Subcutaneous abdominal adipose tissue (tissue), 5 donors: ENCODE data around the gene ATR.
A peak's percentile ranks its signal among the peaks of the same experiment; 100 is the strongest.

Source experiments
- H3K27ac ChIP-seq: one replicate; pipeline ENCODE4 v1.7.0; 2013; ENCODE audit warnings: low read depth, mild to moderate bottlenecking, inconsistent platforms, low read length, moderate library complexity
- H3K27me3 ChIP-seq, 5 donors: one replicate each; pipeline ENCODE4 v1.7.0; 2013; ENCODE audit warnings: low read length in 5 of 5, inconsistent platforms in 1 of 5; ENCODE audit not compliant: control insufficient read depth in 5 of 5, insufficient read depth in 4 of 5
- H3K36me3 ChIP-seq, 5 donors: one replicate each; pipeline ENCODE4 v1.7.0; 2013; ENCODE audit warnings: low read length in 5 of 5; ENCODE audit not compliant: control insufficient read depth in 5 of 5, insufficient read depth in 5 of 5
- H3K4me1 ChIP-seq, 5 donors: one replicate each; pipeline ENCODE4 v1.7.0; 2013; ENCODE audit warnings: low read length in 5 of 5, mild to moderate bottlenecking in 3 of 5, moderate library complexity in 1 of 5; ENCODE audit not compliant: control insufficient read depth in 5 of 5, insufficient read depth in 5 of 5
- H3K4me3 ChIP-seq, 5 donors: one replicate each; pipeline ENCODE4 v1.7.0; 2013; ENCODE audit warnings: low read length in 5 of 5, low read depth in 1 of 5
- H3K9ac ChIP-seq, 5 donors: one replicate each; pipeline ENCODE4 v1.7.0; 2013; ENCODE audit warnings: low read length in 5 of 5, mild to moderate bottlenecking in 4 of 5, moderate library complexity in 3 of 5
- H3K9me3 ChIP-seq, 5 donors: one replicate each; pipeline ENCODE4 v1.7.0; 2013; ENCODE audit warnings: low read length in 5 of 5; ENCODE audit not compliant: control insufficient read depth in 5 of 5
- donor health status: healthy.
- donor health status: healthy.
- donor health status: healthy.
- donor health status: healthy.
- donor health status: healthy.

ATR gene

GRCh38 chr3:142500211-142500610, 78.3 kb downstream of the ATR start:
- peaks cover 0 to 3% (median 0%) of the 10 kb centered on the region in 5 donors for H3K4me1 ChIP-seq
- H3K27ac ChIP-seq: no peak overlapping the region

GRCh38 chr3:142498397-142499180, 79.9 kb downstream of the ATR start:
- no peaks in the 10 kb centered on the region for H3K27me3 ChIP-seq
- peaks cover 24 to 54% (median 40%) of the 10 kb centered on the region in 5 donors for H3K36me3 ChIP-seq
- no peak overlapping the region for H3K9ac ChIP-seq
- peaks cover 0 to 3% (median 0%) of the 10 kb centered on the region in 5 donors for H3K4me1 ChIP-seq
- H3K9me3 ChIP-seq: no peaks in the 10 kb centered on the region
- no peak overlapping the region for H3K27ac ChIP-seq
- H3K4me3 ChIP-seq: no peak overlapping the region

More at GRCh38 chr3:142500211-142500610, 78.3 kb downstream of the ATR start:
- Histone ChIP-seq H3K4me3 (no peak overlapping the region), H3K9me3 (no peaks in the 10 kb centered on the region), H3K9ac (no peak overlapping the region), H3K27me3 (no peaks in the 10 kb centered on the region), H3K36me3 (peaks cover 21 to 47% (median 37%) of the 10 kb centered on the region in 5 donors)

- Histone ChIP-seq H3K27ac (no peak overlapping the region), H3K9ac (no peak overlapping the region), H3K4me1 (peaks cover 0 to 3% (median 0%) of the 10 kb centered on the region in 5 donors), H3K4me3 (no peak overlapping the region), H3K27me3 (no peaks in the 10 kb centered on the region), H3K36me3 (peaks cover 26 to 56% (median 40%) of the 10 kb centered on the region in 5 donors), H3K9me3 (no peaks in the 10 kb centered on the region)
Observed at GRCh38 chr3:142497729-142498128, 80.8 kb downstream of the ATR start.

DNA sequence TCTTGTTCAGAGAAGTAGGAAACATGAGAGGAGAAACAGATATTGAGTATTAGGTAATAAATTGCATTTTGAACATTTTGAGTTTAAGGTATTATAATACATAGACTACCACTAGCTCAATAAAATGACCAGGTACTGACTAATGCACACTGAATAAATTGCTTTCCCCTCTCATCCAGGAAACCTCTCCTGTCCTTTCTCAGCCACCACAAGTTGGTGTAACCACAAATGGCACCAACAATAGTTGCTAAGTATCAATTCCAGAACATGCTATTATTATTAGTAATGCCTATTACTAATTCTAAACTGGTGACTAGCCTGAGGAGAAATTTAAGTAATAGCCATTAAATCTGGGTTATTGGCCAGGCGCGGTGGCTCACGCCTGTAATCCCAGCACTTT, 83.4 kb downstream of the ATR start:
- Histone ChIP-seq H3K9me3 (no peaks in the 10 kb centered on the region), H3K27me3 (no peaks in the 10 kb centered on the region), H3K36me3 (peaks cover 41 to 74% (median 61%) of the 10 kb centered on the region in 5 donors), H3K9ac (no peak overlapping the region), H3K4me3 (no peak overlapping the region), H3K27ac (no peak overlapping the region), H3K4me1 (no peaks in the 10 kb centered on the region)

GRCh38 chr3:142492184-142492583, 86.3 kb downstream of the ATR start:
- no peaks in the 10 kb centered on the region for H3K4me1 ChIP-seq
- no peak overlapping the region for H3K4me3 ChIP-seq
- H3K27me3 ChIP-seq: no peaks in the 10 kb centered on the region
- no peaks in the 10 kb centered on the region for H3K9me3 ChIP-seq
- H3K36me3 ChIP-seq: peaks cover 54 to 85% (median 70%) of the 10 kb centered on the region in 5 donors
- no peak overlapping the region for H3K27ac ChIP-seq
- H3K9ac ChIP-seq: no peak overlapping the region

DNA sequence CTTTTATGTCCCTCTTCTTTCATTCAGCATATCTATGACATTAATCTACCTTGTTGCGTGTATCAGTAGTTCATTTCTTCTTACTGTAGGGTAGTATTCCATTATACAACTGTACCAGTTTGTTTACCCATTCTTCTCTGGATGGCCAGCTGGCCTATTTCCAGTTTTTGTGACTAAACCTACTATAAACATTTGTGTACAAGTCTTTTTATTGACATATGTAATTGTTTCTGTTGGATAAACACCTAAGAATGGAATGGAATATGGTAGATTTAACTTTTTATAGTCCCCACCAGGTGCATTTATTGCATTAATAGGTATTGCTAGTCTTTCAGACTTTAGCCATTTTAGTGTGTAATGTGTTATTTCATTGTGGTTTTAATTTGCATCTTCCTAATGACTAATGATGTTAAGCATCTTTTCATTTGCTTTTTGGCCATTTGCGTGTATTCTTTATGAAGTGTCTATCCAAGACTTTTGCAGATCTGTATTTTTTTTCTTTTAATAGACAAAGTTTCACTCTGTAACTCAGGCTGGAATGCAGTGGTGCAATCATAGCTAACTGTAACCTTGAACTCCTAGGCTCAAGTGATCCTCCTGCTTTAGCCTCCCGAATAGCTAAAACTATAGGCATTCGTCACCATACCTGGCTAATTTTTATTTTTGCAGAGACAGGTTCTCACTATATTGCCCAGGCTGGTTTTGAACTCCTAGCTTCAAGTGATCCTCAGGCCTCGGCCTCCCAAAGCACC, 88.8 kb downstream of the ATR start:
- Histone ChIP-seq H3K9me3 (no peaks in the 10 kb centered on the region), H3K4me3 (no peak overlapping the region), H3K27ac (no peak overlapping the region), H3K9ac (no peak overlapping the region), H3K36me3 (peaks cover 53 to 82% (median 69%) of the 10 kb centered on the region in 5 donors), H3K4me1 (no peaks in the 10 kb centered on the region), H3K27me3 (no peaks in the 10 kb centered on the region)

DNA sequence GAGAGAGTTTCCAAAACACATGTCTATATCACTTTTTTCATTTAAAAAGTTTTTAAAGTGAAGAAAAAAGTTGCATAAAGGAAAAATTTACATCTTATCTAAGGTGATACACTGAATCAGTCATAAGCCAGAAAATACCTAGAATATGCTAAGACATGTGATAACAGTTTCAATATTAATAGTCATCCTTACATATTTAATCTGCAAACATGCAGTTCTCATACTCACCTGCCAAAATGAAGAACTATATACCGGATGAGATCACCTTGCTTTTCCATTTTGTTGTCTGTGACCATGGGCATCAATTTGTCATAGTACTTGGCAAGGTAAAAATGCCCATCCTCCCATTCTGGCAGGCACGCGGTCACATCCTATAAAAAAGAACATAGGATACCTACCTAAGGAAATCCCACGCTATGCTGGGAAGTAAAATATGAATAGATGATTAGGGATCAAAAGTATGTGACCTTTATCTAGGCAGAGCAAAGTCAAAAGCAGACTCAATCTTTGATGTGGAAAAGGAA, 93.6 kb downstream of the ATR start:
- H3K36me3 ChIP-seq: peaks cover 44 to 82% (median 53%) of the 10 kb centered on the region in 5 donors
- H3K4me3 ChIP-seq: no peak overlapping the region
- no peaks in the 10 kb centered on the region for H3K4me1 ChIP-seq
- H3K27ac ChIP-seq: no peak overlapping the region
- H3K27me3 ChIP-seq: no peaks in the 10 kb centered on the region
- H3K9ac ChIP-seq: no peak overlapping the region
- peaks cover 2 to 13% (median 5%) of the 10 kb centered on the region in 5 donors for H3K9me3 ChIP-seq

GRCh38 chr3:142481196-142481595, 97.3 kb downstream of the ATR start:
- Histone ChIP-seq H3K27me3 (no peaks in the 10 kb centered on the region), H3K4me1 (no peaks in the 10 kb centered on the region), H3K36me3 (peaks cover 26 to 51% (median 28%) of the 10 kb centered on the region in 5 donors), H3K9ac (no peak overlapping the region), H3K9me3 (peaks cover 2 to 13% (median 5%) of the 10 kb centered on the region in 5 donors), H3K27ac (no peak overlapping the region), H3K4me3 (peak overlapping the region in 3 of 5 donors; percentile 7 to 26 (median 22))

DNA sequence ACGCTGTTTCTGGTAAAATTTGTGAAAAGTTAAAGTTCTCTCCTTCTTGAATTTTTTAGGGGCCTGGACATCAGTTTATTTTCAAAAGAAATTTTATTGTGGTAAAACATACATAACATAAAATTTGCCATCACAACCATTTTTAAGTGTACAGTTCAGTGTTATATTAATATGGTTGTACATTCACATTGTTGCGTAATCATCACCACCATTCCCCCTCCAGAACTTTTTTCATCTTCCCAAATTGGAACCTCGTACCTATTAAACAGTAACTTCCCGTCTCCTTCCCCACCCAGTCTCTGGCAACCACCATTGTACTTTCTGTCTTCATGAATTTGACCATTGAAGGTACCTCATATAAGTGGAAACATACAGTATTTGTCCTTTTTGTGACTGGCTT, 107.7 kb downstream of the ATR start:
- no peaks in the 10 kb centered on the region for H3K27me3 ChIP-seq
- H3K27ac ChIP-seq: no peak overlapping the region
- peaks cover 0 to 13% (median 2%) of the 10 kb centered on the region in 5 donors for H3K36me3 ChIP-seq
- no peak overlapping the region for H3K4me3 ChIP-seq
- H3K4me1 ChIP-seq: no peaks in the 10 kb centered on the region
- no peak overlapping the region for H3K9ac ChIP-seq
- peaks cover 0 to 6% (median 0%) of the 10 kb centered on the region in 5 donors for H3K9me3 ChIP-seq

DNA sequence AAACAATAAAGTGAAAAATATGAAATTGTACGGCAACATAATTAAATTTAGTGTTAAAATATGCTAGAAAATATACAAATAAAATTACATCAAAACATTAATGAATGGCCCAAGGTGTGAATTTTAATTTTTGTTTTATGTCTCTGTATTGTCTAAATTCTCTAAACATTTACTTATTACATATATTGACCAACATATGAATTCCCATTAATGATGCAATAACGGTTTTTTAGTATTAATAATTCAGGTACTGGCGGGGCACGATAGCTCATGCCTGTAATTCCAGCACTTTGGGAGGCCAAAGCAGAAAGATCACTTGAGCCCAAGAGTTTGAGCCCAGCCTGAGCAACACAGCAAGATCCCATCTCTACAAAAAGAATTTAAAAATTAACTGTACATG, 110.1 kb downstream of the ATR start:
- Histone ChIP-seq H3K27ac (no peak overlapping the region), H3K9ac (no peak overlapping the region), H3K4me1 (no peaks in the 10 kb centered on the region), H3K27me3 (no peaks in the 10 kb centered on the region), H3K9me3 (peaks cover 0 to 5% (median 0%) of the 10 kb centered on the region in 5 donors), H3K36me3 (peaks cover 0 to 16% (median 5%) of the 10 kb centered on the region in 5 donors), H3K4me3 (no peak overlapping the region)
